Chondrocyte (in vitro differentiated cells): ENCODE data around the gene SERINC5. TPM values are rescaled to one million over a fixed set of nuclear protein-coding genes. Genes with fewer than 3 reads are reported as not detected.
A peak's percentile ranks its signal among the peaks of the same experiment; 100 is the strongest.
"Not testable (repeated sequence)": the region's sequence is repeated elsewhere in the genome, so short reads cannot be mapped to it uniquely, and the experiment has no call there.

Source experiments
- DNase-seq: peaks from one replicate; pipeline ENCODE4 v3.0.0; 2021; ENCODE audit warnings: mixed read lengths, low spot score
- H3K27ac Mint-ChIP-seq: one replicate; pipeline ENCODE4 v1.8.0; 2021; ENCODE audit warnings: mild to moderate bottlenecking, moderate library complexity, mixed read lengths; ENCODE audit not compliant: unreplicated experiment
- H3K27me3 Mint-ChIP-seq: 2 replicates; pipeline ENCODE4 v1.8.0; 2021; ENCODE audit warnings: low read depth, mixed read lengths
- H3K36me3 Mint-ChIP-seq: 2 replicates; pipeline ENCODE4 v1.8.0; 2021; ENCODE audit warnings: low read depth, mixed read lengths
- H3K4me1 Mint-ChIP-seq: 2 replicates; pipeline ENCODE4 v1.8.0; 2021; ENCODE audit warnings: low read depth, mild to moderate bottlenecking, mixed read lengths
- H3K4me3 Mint-ChIP-seq: one replicate; pipeline ENCODE4 v1.8.0; 2021; ENCODE audit warnings: mild to moderate bottlenecking, moderate library complexity, mixed read lengths; ENCODE audit not compliant: unreplicated experiment
- H3K9me3 Mint-ChIP-seq: 2 replicates; pipeline ENCODE4 v1.8.0; 2021; ENCODE audit warnings: low read depth, mixed read lengths
- CTCF ChIP-seq: fragments of 200-600 bp; sonication (generic); IDR thresholded peaks from 2 replicates; pipeline ENCODE4 v1.5.0; 2021; ENCODE audit warnings: antibody characterized with exemption, mild to moderate bottlenecking, moderate library complexity
- total RNA-seq: library from RNA; stranded (reverse); gene quantifications from 3 replicates; pipeline ENCODE4 v1.2.1, GENCODE V29; 2021

Gene SERINC5
- total RNA-seq, 1 donor from 2014 or later, result 41.5 TPM

- H3K9me3 Mint-ChIP-seq, result peaks cover 4% of the 10 kb centered on the region
- H3K36me3 Mint-ChIP-seq, result peaks cover 18% of the 10 kb centered on the region
Measured at GRCh38 chr5:80160242-80160641, 95.6 kb downstream of the SERINC5 start.

GRCh38 chr5:80159133-80159815 lies 96.6 kb downstream of the SERINC5 start:
- DNase-seq, result no peak
- no peak overlapping the region for H3K4me3 Mint-ChIP-seq
- peaks cover 4% of the 10 kb centered on the region for H3K9me3 Mint-ChIP-seq
- TF ChIP-seq CTCF, result no peak
- H3K36me3 Mint-ChIP-seq, result peaks cover 20% of the 10 kb centered on the region
- H3K27ac Mint-ChIP-seq, result no peak overlapping the region
- H3K4me1 Mint-ChIP-seq, result peaks cover 46% of the 10 kb centered on the region
- no peaks in the 10 kb centered on the region for H3K27me3 Mint-ChIP-seq

More at GRCh38 chr5:80160242-80160641, 95.6 kb downstream of the SERINC5 start:
- Mint-ChIP-seq H3K4me1 (peaks cover 37% of the 10 kb centered on the region), H3K27me3 (no peaks in the 10 kb centered on the region), H3K27ac (no peak overlapping the region), H3K4me3 (no peak overlapping the region)
- TF ChIP-seq CTCF, result no peak
- no peak for DNase-seq

- H3K9me3 Mint-ChIP-seq, result no peaks in the 10 kb centered on the region
- no peak for TF ChIP-seq CTCF
- H3K4me1 Mint-ChIP-seq, result peaks cover 44% of the 10 kb centered on the region
- H3K36me3 Mint-ChIP-seq, result peaks cover 3% of the 10 kb centered on the region
- no peak for DNase-seq
- no peaks in the 10 kb centered on the region for H3K27me3 Mint-ChIP-seq
- no peak overlapping the region for H3K4me3 Mint-ChIP-seq
- peak overlapping the region; percentile 77 for H3K27ac Mint-ChIP-seq
Measured at GRCh38 chr5:80156156-80156555, 99.7 kb downstream of the SERINC5 start.

- no peak for DNase-seq
- TF ChIP-seq CTCF, result no peak
- Mint-ChIP-seq H3K9me3 (no peaks in the 10 kb centered on the region), H3K4me3 (no peak overlapping the region), H3K27me3 (no peaks in the 10 kb centered on the region), H3K36me3 (peaks cover 10% of the 10 kb centered on the region), H3K4me1 (peaks cover 43% of the 10 kb centered on the region), H3K27ac (peak overlapping the region; percentile 42)
Measured at GRCh38 chr5:80154749-80155148, 101.1 kb downstream of the SERINC5 start.

- Mint-ChIP-seq H3K4me1 (peaks cover 43% of the 10 kb centered on the region), H3K27ac (peak overlapping the region; percentile 42), H3K36me3 (peaks cover 10% of the 10 kb centered on the region)
- not testable (repeated sequence) for H3K27me3 Mint-ChIP-seq, H3K4me3 Mint-ChIP-seq, DNase-seq, H3K9me3 Mint-ChIP-seq
Measured at GRCh38 chr5:80154289-80154688, 101.6 kb downstream of the SERINC5 start.

- TF ChIP-seq CTCF, result no peak
- H3K9me3 Mint-ChIP-seq, result no peaks in the 10 kb centered on the region
- no peak for DNase-seq
- no peaks in the 10 kb centered on the region for H3K27me3 Mint-ChIP-seq
- peaks cover 10% of the 10 kb centered on the region for H3K36me3 Mint-ChIP-seq
- H3K4me3 Mint-ChIP-seq, result no peak overlapping the region
- H3K27ac Mint-ChIP-seq, result no peak overlapping the region
- H3K4me1 Mint-ChIP-seq, result peaks cover 41% of the 10 kb centered on the region
Measured at GRCh38 chr5:80153586-80154126, 102.2 kb downstream of the SERINC5 start.
